ENCODE results near the gene CDK6. TPM values are rescaled to one million over a fixed set of nuclear protein-coding genes. Genes with fewer than 3 reads are reported as not detected.

CDK6 gene
- total and polyA plus RNA-seq, 9 of the 15 experiments (the other 6 are each of a cell fraction or from before 2014, with no cell fraction given), result 7.6 to 109 (median 44.4) TPM

- TF ChIP-seq, protein P1, sequence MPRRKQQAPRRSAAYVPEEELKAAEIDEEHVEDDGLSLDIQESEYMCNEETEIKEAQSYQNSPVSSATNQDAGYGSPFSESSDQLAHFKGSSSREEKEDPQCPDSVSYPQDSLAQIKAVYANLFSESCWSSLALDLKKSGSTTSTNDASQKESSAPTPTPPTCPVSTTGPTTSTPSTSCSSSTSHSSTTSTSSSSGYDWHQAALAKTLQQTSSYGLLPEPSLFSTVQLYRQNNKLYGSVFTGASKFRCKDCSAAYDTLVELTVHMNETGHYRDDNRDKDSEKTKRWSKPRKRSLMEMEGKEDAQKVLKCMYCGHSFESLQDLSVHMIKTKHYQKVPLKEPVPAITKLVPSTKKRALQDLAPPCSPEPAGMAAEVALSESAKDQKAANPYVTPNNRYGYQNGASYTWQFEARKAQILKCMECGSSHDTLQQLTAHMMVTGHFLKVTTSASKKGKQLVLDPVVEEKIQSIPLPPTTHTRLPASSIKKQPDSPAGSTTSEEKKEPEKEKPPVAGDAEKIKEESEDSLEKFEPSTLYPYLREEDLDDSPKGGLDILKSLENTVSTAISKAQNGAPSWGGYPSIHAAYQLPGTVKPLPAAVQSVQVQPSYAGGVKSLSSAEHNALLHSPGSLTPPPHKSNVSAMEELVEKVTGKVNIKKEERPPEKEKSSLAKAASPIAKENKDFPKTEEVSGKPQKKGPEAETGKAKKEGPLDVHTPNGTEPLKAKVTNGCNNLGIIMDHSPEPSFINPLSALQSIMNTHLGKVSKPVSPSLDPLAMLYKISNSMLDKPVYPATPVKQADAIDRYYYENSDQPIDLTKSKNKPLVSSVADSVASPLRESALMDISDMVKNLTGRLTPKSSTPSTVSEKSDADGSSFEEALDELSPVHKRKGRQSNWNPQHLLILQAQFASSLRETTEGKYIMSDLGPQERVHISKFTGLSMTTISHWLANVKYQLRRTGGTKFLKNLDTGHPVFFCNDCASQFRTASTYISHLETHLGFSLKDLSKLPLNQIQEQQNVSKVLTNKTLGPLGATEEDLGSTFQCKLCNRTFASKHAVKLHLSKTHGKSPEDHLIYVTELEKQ (CRISPR knock-in tag; IDR thresholded peaks at IDR 0.05), result no peak
- TF ChIP-seq DDX20 (tag; IDR thresholded peaks at IDR 0.05; ENCODE audit: low read depth) (no peak), TRIM28 (IDR thresholded peaks at IDR 0.05) (no peak), ZNF583 (CRISPR knock-in tag; IDR thresholded peaks at IDR 0.05) (no peak)
- TF ChIP-seq, protein P2, sequence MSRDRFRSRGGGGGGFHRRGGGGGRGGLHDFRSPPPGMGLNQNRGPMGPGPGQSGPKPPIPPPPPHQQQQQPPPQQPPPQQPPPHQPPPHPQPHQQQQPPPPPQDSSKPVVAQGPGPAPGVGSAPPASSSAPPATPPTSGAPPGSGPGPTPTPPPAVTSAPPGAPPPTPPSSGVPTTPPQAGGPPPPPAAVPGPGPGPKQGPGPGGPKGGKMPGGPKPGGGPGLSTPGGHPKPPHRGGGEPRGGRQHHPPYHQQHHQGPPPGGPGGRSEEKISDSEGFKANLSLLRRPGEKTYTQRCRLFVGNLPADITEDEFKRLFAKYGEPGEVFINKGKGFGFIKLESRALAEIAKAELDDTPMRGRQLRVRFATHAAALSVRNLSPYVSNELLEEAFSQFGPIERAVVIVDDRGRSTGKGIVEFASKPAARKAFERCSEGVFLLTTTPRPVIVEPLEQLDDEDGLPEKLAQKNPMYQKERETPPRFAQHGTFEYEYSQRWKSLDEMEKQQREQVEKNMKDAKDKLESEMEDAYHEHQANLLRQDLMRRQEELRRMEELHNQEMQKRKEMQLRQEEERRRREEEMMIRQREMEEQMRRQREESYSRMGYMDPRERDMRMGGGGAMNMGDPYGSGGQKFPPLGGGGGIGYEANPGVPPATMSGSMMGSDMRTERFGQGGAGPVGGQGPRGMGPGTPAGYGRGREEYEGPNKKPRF (IDR thresholded peaks at IDR 0.05; ENCODE audit: low read depth, low read length), result no peak
Measured at GRCh38 chr7:92650391-92650790, 186.0 kb downstream of the CDK6 start (continued).

DNA sequence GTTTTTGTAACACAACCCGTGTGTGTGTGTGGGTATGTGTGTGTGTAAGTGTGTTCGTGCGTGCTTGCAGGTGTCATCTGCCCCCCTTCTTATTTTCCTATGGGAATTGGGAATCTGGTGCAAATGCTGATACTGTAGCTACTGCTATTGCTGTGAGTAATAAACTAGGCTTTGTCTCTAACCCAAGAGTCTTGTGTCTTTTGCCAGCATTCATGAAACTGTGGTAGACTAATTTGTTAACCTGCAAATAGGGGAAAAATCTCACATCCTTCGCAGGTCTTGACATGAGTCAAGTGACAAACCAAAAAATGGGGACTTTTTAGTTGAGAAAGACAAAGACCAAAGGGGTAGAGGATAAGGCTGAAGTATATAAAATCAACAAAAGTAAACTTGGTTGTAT lies 188.3 kb downstream of the CDK6 start:
- ChIA-PET POLR2A (interaction anchor here (0.6 kb wide), 1 partner anchor 251 kb away, joined by 4 read pairs; no protein-coding TSS in a partner anchor), CTCF (ENCODE audit: low intra/inter-chr PET ratio) (no interaction called here)
- H3K4me2 ChIP-seq (ENCODE audit: insufficient read depth, low read length), result no peak overlapping the region
- in situ Hi-C loops (cut with MboI), result no loop called here
- no peak overlapping the region for H2AFZ ChIP-seq (ENCODE audit: low read depth, low read length)
- no peak for DNase-seq (ENCODE audit: extremely low read depth in 1 of 4, low spot score in 3 of 4)
- no peak for FAIRE-seq
- H3K27ac ChIP-seq (ENCODE audit: extremely low read depth, low read depth, low read length), result no peak overlapping the region
- no peaks in the 10 kb centered on the region for H4K20me1 ChIP-seq (replicated peaks; ENCODE audit: control insufficient read depth, insufficient read depth, low read length)
- H3K79me2 ChIP-seq (ENCODE audit: control insufficient read depth, insufficient read depth, low read length), result no peaks in the 10 kb centered on the region
- peaks cover 8% of the 10 kb centered on the region; the same call in 1 of the 3 replicates for H3K36me3 ChIP-seq (ENCODE audit: control insufficient read depth, insufficient read depth, low read length)
- no peak overlapping the region for H3K4me3 ChIP-seq
- H3K4me1 ChIP-seq (replicated peaks in 1 of 2; ENCODE audit: control insufficient read depth in 2 of 2, insufficient read depth in 2 of 2, low read length in 2 of 2), result no peaks in the 10 kb centered on the region; a peak in 1 of 5 replicates
- H3K27me3 ChIP-seq (ENCODE audit: control insufficient read depth in 2 of 2, insufficient read depth in 2 of 2, low read length in 2 of 2), result no peaks in the 10 kb centered on the region
- no TSS peak for BruUV-seq (replicated peaks)
- intact Hi-C loops (cut with micrococcal nuclease), result no loop called here
- no peak for ATAC-seq
- no peaks in the 10 kb centered on the region for H3K9me1 ChIP-seq (ENCODE audit: control insufficient read depth, insufficient read depth, low read length)
- H3K9ac ChIP-seq (ENCODE audit: insufficient read depth in 1 of 2, low read depth in 2 of 2, low read length in 2 of 2), result no peak overlapping the region
- 72% methylated on average over 4 of the region's 4 CpGs for WGBS (ENCODE audit: insufficient coverage, low coverage, missing lambda C conversion rate)
- no peaks in the 10 kb centered on the region for H3K9me3 ChIP-seq (replicated peaks; ENCODE audit: control insufficient read depth, insufficient read depth, low read depth, low read length)
- no peak for TF ChIP-seq PRPF4 (IDR thresholded peaks at IDR 0.05; ENCODE audit: insufficient read depth, low read depth, low read length, poor library complexity, severe bottlenecking)
- no peak for TF ChIP-seq JUN (IDR thresholded peaks at IDR 0.05; ENCODE audit: borderline replicate concordance, low read depth, low read length)
- TF ChIP-seq JUN (CRISPR knock-in tag; IDR thresholded peaks at IDR 0.05; ENCODE audit: borderline replicate concordance), result no peak
- no peak for TF ChIP-seq ETV6 (IDR thresholded peaks at IDR 0.05; ENCODE audit: borderline replicate concordance in 1 of 2, low read depth in 2 of 2, low read length in 1 of 2)
- no peak for TF ChIP-seq ETV6 (CRISPR knock-in tag; IDR thresholded peaks at IDR 0.05; ENCODE audit: borderline replicate concordance)
- no peak for TF ChIP-seq XRCC4 (IDR thresholded peaks at IDR 0.05; ENCODE audit: extremely low read depth, insufficient read depth, insufficient read length)
- TF ChIP-seq, protein P3, sequence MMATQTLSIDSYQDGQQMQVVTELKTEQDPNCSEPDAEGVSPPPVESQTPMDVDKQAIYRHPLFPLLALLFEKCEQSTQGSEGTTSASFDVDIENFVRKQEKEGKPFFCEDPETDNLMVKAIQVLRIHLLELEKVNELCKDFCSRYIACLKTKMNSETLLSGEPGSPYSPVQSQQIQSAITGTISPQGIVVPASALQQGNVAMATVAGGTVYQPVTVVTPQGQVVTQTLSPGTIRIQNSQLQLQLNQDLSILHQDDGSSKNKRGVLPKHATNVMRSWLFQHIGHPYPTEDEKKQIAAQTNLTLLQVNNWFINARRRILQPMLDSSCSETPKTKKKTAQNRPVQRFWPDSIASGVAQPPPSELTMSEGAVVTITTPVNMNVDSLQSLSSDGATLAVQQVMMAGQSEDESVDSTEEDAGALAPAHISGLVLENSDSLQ (IDR thresholded peaks at IDR 0.05), result no peak
- TF ChIP-seq ESRRB (CRISPR knock-in tag; IDR thresholded peaks at IDR 0.05; ENCODE audit: borderline replicate concordance), result no peak
- no peak for TF ChIP-seq GATAD2A (IDR thresholded peaks at IDR 0.05)

All from K562 (cell line).